ENCODE measurements around the gene GNPAT. TPM values are rescaled to one million over a fixed set of nuclear protein-coding genes. Genes with fewer than 3 reads are reported as not detected.

GNPAT gene
- total RNA-seq = 27.8 and 55.7 TPM in 2 replicates

DNA sequence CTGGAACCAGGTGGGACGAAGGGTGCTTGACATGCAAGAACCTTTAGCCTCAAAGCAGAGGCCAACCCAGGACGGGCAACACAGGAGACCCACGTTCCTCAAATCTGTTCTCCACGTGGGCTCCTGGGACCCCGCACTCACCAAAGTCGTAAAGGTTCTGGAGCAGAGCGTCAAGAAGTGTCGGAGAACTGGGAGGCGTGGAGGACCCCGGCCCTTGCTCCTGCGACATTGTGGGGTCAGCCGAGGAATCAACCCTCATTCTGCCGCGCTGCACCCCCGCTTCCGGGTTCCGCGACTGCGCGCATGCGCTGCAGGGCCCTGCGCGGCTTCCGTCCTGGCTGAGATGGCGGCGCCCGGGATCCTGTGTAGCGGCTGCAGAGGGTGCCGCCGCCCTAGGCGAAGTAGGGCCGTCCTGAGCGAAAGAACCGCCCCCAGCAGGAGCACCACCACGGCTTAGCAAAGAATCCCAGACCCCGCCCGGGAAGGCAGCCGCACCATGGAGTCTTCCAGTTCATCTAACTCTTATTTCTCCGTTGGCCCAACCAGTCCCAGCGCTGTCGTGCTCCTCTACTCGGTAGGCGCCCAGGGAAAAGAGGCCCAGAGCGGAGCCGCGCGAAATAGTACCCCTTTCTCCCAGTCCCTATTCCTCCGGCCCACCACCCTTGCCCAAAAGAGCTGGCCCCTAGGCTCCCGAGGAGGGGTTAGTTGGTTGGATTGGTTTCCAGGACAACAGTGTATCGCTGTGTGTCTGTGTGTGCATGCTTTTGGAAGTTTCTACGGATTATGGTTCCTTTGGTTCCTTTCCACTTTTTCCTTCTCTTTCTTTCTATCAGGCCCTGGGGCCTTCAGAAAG is at the start of gene GNPAT:
TSS of gene GNPAT (plus strand) at position 330 of the 853 bp plus-strand sequence. CDS start at position 497, 167 bp downstream.

Small RNA genes within 50 kb of the gene (small RNA-seq; reads per million reads assigned to genes)
- gene RNA5SP80 (ENCODE audit: low replicate concordance) = not detected

Other genes with a start within 250 kb of the GNPAT start
- gene FAM89A, start 201.0 kb upstream of the GNPAT start, total RNA-seq = 8.3 and 10.7 TPM in 2 replicates
- gene TRIM67, start 79.2 kb upstream of the GNPAT start, total RNA-seq = not detected in 2 replicates
- 17.1 and 25.6 TPM in 2 replicates for gene EXOC8, start 96.6 kb downstream of the GNPAT start, total RNA-seq
- gene SPRTN, start 97.1 kb downstream of the GNPAT start, total RNA-seq = 14.4 and 23.3 TPM in 2 replicates
- 41.2 and 44.2 TPM in 2 replicates for gene EGLN1, start 181.1 kb downstream of the GNPAT start, total RNA-seq